GM12891 (cell line): Measurements from ENCODE around the gene PIK3C2B.

Experiments
- POLR2A ChIP-seq: IDR thresholded peaks from 2 replicates; pipeline ENCODE4 v1.6.1; 2011; ENCODE audit warnings: low read depth, low read length, control low read depth
- POLR2AphosphoS5 ChIP-seq: IDR thresholded peaks from 2 replicates; pipeline ENCODE4 v1.6.1; 2011; ENCODE audit warnings: low read depth, low read length, control low read depth
- SPI1 ChIP-seq: IDR thresholded peaks from 2 replicates; pipeline ENCODE4 v1.6.1; 2011; ENCODE audit warnings: low read depth, low read length, control low read depth

DNA sequence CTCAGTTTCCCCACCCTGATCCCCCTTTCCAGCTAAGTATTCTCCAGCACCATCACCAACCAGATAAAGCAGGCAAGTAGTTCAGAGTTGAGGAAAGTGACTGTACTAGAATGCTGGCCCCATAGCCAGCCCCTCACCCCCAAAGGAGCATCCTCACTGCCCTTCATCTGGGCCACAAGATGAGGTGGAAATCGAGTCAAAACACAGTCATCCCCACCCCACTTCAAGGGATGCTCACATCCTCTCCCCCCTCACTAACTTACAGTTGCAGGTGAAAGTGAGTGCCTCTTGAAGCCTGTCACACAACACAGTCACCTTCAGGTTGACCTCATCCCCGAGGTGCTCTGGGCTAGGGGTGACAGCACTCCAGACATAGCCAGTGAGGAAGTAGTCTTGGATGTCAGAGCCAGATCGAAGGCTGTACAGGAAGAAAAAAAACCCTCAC, 30.4 kb downstream of the PIK3C2B start:
- TF ChIP-seq POLR2A (no peak), POLR2AphosphoS5 (no peak), SPI1 (no peak)
